ENCODE results near the gene DENND2A.
"Not testable (repeated sequence)": the region's sequence is repeated elsewhere in the genome, so short reads cannot be mapped to it uniquely, and the experiment has no call there.

The DENND2A gene

DNA sequence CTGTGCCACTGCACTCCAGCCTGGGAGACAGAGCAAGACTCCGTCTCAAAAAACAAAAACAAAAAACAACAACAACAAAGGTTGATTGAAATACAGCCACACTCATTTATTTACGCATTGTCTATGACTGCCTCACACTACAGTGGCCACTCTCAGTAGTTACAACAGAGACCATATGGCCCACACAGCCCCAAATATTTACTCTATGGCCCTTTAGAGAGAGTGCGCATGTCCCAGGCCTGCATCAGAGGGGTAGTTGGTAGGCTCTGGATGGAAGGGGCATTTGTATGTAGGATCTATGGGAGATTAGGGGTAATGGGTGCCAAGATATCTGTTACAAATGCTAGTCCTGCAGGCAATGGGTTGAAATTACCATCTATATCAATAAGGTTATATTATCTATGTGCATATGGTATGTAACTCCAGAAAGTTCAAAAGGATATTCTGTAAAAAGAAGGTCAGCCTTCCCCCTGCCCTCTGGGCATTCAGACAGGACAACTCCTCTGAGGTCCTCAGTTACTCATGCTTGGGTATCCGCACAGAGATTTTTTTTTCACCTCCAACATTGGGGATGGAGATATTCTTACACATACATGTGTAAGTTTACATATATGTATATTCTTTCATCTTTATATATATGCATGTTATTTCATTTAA is 56.3 kb downstream of the DENND2A start:
- Histone ChIP-seq H3K4me1 (ENCODE audit: control insufficient read depth, insufficient read depth, low read length) (no peaks in the 10 kb centered on the region), H3K9me3 (ENCODE audit: control insufficient read depth in 2 of 2, low read length in 2 of 2) (no peaks in the 10 kb centered on the region), H3K27ac (ENCODE audit: low read length) (no peak overlapping the region), H3K27me3 (ENCODE audit: control insufficient read depth in 1 of 2, insufficient read depth in 2 of 2, low read length in 2 of 2) (no peaks in the 10 kb centered on the region), H3K9ac (ENCODE audit: low read length in 2 of 2) (no peak overlapping the region), H3K36me3 (ENCODE audit: control insufficient read depth in 2 of 2, insufficient read depth in 2 of 2, low read length in 2 of 2) (peaks cover 11 to 18% of the 10 kb centered on the region in 2 donors), H3K4me3 (ENCODE audit: low read length in 2 of 2) (no peak overlapping the region)

DNA sequence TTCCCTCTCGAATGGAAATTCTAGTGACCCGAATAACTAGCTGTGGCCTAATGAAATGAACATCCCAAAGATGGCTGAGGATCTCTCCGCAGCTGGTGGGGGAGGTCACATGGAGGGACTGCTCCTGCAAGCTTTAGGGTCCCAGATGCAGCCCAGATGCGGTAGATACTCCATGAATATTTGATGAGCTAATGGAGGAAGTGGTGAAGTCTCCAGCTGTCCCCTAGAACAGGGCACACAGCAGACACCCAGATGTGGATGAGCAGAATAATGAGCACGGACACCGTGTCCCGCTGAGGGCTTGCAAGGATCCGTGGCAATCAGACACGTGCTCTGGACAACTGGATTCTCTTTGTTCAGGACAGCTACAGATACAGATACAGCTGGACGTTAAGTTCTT is 59.2 kb downstream of the DENND2A start:
- H3K27me3 ChIP-seq (ENCODE audit: control insufficient read depth in 1 of 2, insufficient read depth in 2 of 2, low read length in 2 of 2): no peaks in the 10 kb centered on the region
- H3K9me3 ChIP-seq (ENCODE audit: control insufficient read depth in 2 of 2, low read length in 2 of 2): no peaks in the 10 kb centered on the region
- no peaks in the 10 kb centered on the region for H3K4me1 ChIP-seq (ENCODE audit: control insufficient read depth, insufficient read depth, low read length)
- H3K9ac ChIP-seq (ENCODE audit: low read length in 2 of 2): no peak overlapping the region
- H3K36me3 ChIP-seq (ENCODE audit: control insufficient read depth in 2 of 2, insufficient read depth in 2 of 2, low read length in 2 of 2): peaks cover 11 to 16% of the 10 kb centered on the region in 2 donors
- H3K4me3 ChIP-seq (ENCODE audit: low read length in 2 of 2): no peak overlapping the region
- H3K27ac ChIP-seq (ENCODE audit: low read length): no peak overlapping the region

DNA sequence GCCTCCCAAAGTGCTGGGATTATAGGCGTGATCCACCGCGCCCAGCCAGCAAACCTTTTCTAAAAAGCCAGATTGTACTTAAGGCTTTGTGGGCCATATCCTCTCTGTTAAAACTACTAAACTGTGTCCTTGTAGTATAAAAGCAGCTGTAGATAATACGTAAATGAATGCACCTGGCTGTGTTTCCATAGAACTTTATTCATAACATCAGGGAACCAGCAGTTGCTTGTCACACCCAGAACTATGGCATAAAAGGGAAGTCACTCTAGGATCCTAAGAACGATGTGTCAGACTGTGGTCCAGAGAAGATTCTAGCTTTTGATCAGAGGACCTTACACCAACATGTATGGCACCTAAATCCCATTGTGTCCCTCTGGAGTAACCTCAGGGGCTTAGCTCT is 63.0 kb downstream of the DENND2A start:
- Histone ChIP-seq H3K27me3 (ENCODE audit: control insufficient read depth in 1 of 2, insufficient read depth in 2 of 2, low read length in 2 of 2) (no peaks in the 10 kb centered on the region), H3K9me3 (ENCODE audit: control insufficient read depth in 2 of 2, low read length in 2 of 2) (no peaks in the 10 kb centered on the region), H3K27ac (ENCODE audit: low read length) (no peak overlapping the region), H3K4me3 (ENCODE audit: low read length in 2 of 2) (no peak overlapping the region), H3K9ac (ENCODE audit: low read length in 2 of 2) (no peak overlapping the region), H3K4me1 (ENCODE audit: control insufficient read depth, insufficient read depth, low read length) (no peaks in the 10 kb centered on the region), H3K36me3 (ENCODE audit: control insufficient read depth in 2 of 2, insufficient read depth in 2 of 2, low read length in 2 of 2) (peaks cover 5 to 16% of the 10 kb centered on the region in 2 donors)

DNA sequence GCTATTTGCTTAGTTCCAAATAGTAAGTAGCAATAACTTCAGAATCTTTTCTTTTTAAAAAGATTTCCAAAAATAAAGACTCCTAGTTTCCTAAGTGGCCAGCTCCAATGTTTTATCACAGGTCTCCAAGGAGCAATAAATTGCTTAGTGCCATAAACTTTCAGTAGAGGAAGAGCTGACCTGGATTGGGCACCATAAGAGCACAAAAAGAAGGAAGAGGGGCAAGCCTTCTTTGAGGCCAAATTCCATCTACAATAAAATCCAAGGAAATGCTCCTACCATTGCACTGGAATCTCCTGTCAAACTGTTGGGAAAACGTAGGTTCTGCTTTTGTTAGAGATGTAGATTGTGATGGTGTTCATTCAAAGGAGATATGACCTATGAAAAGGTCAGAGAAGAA is 64.0 kb downstream of the DENND2A start:
- Histone ChIP-seq H3K9ac (ENCODE audit: low read length in 2 of 2) (no peak overlapping the region), H3K36me3 (ENCODE audit: control insufficient read depth in 2 of 2, insufficient read depth in 2 of 2, low read length in 2 of 2) (peaks cover 0 to 12% of the 10 kb centered on the region in 2 donors), H3K4me1 (ENCODE audit: control insufficient read depth, insufficient read depth, low read length) (no peaks in the 10 kb centered on the region), H3K27me3 (ENCODE audit: control insufficient read depth in 1 of 2, insufficient read depth in 2 of 2, low read length in 2 of 2) (no peaks in the 10 kb centered on the region), H3K27ac (ENCODE audit: low read length) (no peak overlapping the region), H3K4me3 (ENCODE audit: low read length in 2 of 2) (no peak overlapping the region), H3K9me3 (ENCODE audit: control insufficient read depth in 2 of 2, low read length in 2 of 2) (no peaks in the 10 kb centered on the region)

DNA sequence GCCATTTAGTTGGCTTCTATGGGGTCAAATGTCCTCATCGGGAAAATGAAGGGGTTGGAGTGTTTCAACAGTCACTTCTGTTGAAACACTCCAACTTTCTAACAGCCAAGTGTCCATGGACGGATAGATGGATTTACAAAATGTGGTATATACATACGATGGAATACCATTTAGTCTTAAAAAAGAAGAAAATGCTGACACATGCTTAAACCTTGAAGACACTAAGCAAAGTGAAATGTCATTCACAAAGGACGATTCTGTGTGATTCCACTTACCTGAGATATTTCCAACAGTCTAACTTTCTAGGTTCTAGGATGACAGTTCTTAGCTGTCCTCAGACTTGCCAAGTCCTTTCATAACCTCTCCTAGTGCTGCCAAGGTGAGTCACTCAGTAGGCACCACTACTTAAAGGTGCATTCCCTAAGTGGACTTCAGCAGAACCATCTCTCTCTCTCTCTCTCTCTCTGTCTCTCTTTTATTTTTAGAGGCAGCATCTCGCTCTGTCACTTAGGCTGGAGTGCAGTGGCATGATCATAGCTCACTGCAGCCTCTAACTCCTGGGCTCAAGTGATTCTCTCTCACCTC is 69.0 kb downstream of the DENND2A start:
- H3K9me3 ChIP-seq (ENCODE audit: control insufficient read depth in 2 of 2, low read length in 2 of 2): no peaks in the 10 kb centered on the region
- H3K36me3 ChIP-seq (ENCODE audit: control insufficient read depth in 2 of 2, insufficient read depth in 2 of 2, low read length in 2 of 2): peaks cover 0 to 6% of the 10 kb centered on the region in 2 donors
- H3K4me3 ChIP-seq (ENCODE audit: low read length in 2 of 2): no peak overlapping the region
- peaks cover 12% of the 10 kb centered on the region for H3K4me1 ChIP-seq (ENCODE audit: control insufficient read depth, insufficient read depth, low read length)
- H3K9ac ChIP-seq (ENCODE audit: low read length in 2 of 2): no peak overlapping the region
- no peak overlapping the region for H3K27ac ChIP-seq (ENCODE audit: low read length)
- H3K27me3 ChIP-seq (ENCODE audit: control insufficient read depth in 1 of 2, insufficient read depth in 2 of 2, low read length in 2 of 2): no peaks in the 10 kb centered on the region

DNA sequence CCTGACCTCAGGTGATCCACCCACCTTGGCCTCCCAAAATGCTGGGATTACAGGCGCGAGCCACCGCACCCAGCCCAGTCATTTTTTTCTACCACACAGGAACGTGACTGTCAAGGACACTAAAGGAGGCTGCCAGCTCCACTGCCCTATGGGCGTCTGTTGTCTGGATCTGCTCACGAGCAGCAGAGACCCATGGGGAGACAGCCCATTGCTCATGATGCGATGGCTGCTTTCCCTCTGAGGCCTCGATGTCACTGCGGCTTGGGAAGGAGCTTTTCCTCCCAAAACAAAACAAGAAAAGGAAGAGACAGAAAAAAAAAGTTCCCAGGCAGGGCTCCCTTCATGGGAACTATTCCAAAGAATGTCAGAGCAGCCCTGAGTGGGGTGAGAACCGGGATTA is 70.5 kb downstream of the DENND2A start:
- H3K9me3 ChIP-seq (ENCODE audit: control insufficient read depth in 2 of 2, low read length in 2 of 2): no peaks in the 10 kb centered on the region
- H3K27me3 ChIP-seq (ENCODE audit: control insufficient read depth in 1 of 2, insufficient read depth in 2 of 2, low read length in 2 of 2): no peaks in the 10 kb centered on the region
- peaks cover 16% of the 10 kb centered on the region for H3K4me1 ChIP-seq (ENCODE audit: control insufficient read depth, insufficient read depth, low read length)
- H3K9ac ChIP-seq (ENCODE audit: low read length in 2 of 2): no peak overlapping the region
- peaks cover 0 to 6% of the 10 kb centered on the region in 2 donors for H3K36me3 ChIP-seq (ENCODE audit: control insufficient read depth in 2 of 2, insufficient read depth in 2 of 2, low read length in 2 of 2)
- no peak overlapping the region for H3K4me3 ChIP-seq (ENCODE audit: low read length in 2 of 2)
- H3K27ac ChIP-seq (ENCODE audit: low read length): no peak overlapping the region

DNA sequence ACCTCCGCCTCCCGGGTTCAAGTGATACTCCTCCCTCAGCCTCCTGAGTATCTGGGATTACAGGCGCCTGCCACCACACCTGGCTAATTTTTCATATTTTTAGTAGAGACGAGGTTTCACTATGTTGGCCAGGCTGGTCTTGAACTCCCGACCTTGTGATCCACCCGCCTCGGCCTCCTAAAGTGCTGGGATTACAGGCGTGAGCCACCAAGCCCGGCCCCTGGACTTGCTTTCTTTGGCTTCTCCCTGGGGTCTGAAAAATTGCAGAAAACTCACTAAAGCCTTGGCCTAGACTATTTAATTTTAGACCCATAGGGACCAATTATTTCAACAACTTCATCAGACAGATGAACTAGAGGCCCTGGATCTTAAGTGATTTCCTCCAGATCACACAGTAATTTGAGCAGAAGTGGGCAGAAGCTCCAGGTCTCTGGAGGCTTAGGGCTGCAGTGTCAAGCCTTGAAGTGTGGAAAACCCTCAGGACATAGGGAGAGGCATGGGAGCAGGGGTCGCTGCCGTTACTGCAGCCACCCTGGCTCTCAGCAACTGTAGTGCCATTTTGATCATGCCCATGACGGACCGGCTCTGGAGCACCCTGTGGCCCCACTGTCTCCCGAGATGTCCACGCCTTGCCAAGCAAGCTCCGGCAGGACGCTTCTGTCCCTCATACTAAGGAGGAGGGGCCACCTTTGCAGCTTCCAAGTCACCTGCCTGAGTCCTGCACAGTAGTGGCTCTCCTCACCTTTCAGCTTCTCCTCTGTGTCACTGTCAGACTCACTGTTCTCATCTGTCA is 72.4 kb downstream of the DENND2A start:
- no peak overlapping the region for H3K4me3 ChIP-seq (ENCODE audit: low read length in 2 of 2)
- peak overlapping the region; percentile 24 for H3K27ac ChIP-seq (ENCODE audit: low read length)
- no peak overlapping the region for H3K9ac ChIP-seq (ENCODE audit: low read length in 2 of 2)
- no peaks in the 10 kb centered on the region for H3K27me3 ChIP-seq (ENCODE audit: control insufficient read depth in 1 of 2, insufficient read depth in 2 of 2, low read length in 2 of 2)
- H3K9me3 ChIP-seq (ENCODE audit: control insufficient read depth in 2 of 2, low read length in 2 of 2): no peaks in the 10 kb centered on the region
- H3K36me3 ChIP-seq (ENCODE audit: control insufficient read depth in 2 of 2, insufficient read depth in 2 of 2, low read length in 2 of 2): peaks cover 4 to 5% of the 10 kb centered on the region in 2 donors
- H3K4me1 ChIP-seq (ENCODE audit: control insufficient read depth, insufficient read depth, low read length): peaks cover 16% of the 10 kb centered on the region

DNA sequence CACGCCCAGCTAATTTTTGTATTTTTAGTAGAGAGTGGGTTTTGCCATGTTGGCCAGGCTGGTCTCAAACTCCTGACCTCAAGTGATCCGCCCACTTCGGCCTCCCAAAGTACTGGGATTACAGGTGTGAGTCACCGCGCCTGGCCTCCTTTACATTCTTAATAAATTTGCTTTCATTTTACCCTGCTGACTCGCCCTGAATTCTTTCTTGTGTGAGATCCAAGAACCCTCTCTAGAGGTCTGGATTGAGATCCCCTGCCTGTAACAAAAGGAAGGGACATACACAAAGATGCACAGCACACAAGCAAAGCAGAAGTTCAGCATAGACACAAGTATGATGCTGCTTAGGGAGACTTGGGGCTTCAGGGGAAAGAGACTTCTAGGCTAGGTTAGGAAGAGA is 74.4 kb downstream of the DENND2A start:
- H3K4me3 ChIP-seq (ENCODE audit: low read length in 2 of 2); H3K36me3 ChIP-seq (ENCODE audit: control insufficient read depth in 2 of 2, insufficient read depth in 2 of 2, low read length in 2 of 2); H3K9ac ChIP-seq (ENCODE audit: low read length in 2 of 2); H3K9me3 ChIP-seq (ENCODE audit: control insufficient read depth in 2 of 2, low read length in 2 of 2); H3K27me3 ChIP-seq (ENCODE audit: control insufficient read depth in 1 of 2, insufficient read depth in 2 of 2, low read length in 2 of 2): not testable (repeated sequence)
- H3K27ac ChIP-seq (ENCODE audit: low read length): peak overlapping the region; percentile 24
- peaks cover 16% of the 10 kb centered on the region for H3K4me1 ChIP-seq (ENCODE audit: control insufficient read depth, insufficient read depth, low read length)

DNA sequence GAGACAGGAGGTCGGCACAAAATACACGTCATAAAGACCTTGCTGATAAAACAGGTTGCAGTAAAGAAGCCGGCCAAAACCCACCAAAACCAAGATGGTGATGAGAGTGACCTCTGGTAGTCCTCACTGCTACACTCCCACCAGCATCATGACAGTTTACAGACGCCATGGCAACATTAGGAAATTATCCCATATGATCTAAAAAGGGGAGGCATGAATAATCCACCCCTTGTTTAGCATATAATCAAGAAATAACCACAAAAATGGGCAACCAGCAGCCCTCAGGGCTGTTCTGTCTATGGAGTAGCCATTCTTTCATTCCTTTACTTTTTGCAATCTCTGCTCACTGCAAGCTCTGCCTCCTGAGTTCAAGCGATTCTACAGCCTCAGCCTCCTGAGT is 74.9 kb downstream of the DENND2A start:
- peaks cover 16% of the 10 kb centered on the region for H3K4me1 ChIP-seq (ENCODE audit: control insufficient read depth, insufficient read depth, low read length)
- H3K4me3 ChIP-seq (ENCODE audit: low read length in 2 of 2); H3K36me3 ChIP-seq (ENCODE audit: control insufficient read depth in 2 of 2, insufficient read depth in 2 of 2, low read length in 2 of 2); H3K9ac ChIP-seq (ENCODE audit: low read length in 2 of 2); H3K27me3 ChIP-seq (ENCODE audit: control insufficient read depth in 1 of 2, insufficient read depth in 2 of 2, low read length in 2 of 2); H3K9me3 ChIP-seq (ENCODE audit: control insufficient read depth in 2 of 2, low read length in 2 of 2); H3K27ac ChIP-seq (ENCODE audit: low read length): not testable (repeated sequence)

DNA sequence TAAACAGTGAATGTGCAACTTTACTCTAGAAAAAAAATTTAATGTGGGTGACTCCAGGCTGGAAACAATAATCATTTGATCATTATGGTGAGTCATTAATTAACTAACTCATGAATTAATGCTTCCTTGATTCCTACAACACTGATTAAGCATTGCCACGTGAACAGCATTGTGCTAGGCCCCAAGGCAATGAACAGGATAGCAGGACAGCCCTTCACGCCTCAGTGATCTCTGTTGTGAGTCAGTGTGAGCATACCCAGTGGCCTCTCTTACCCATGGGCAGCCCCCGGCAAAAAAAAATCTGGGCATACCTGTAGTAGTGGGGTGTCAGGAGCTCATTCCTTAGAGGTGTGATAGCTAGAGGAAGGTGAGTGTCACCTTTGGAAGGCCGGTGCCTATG is 76.0 kb downstream of the DENND2A start:
- peaks cover 16% of the 10 kb centered on the region for H3K4me1 ChIP-seq (ENCODE audit: control insufficient read depth, insufficient read depth, low read length)
- peaks cover 6 to 10% of the 10 kb centered on the region in 2 donors for H3K36me3 ChIP-seq (ENCODE audit: control insufficient read depth in 2 of 2, insufficient read depth in 2 of 2, low read length in 2 of 2)
- no peaks in the 10 kb centered on the region for H3K27me3 ChIP-seq (ENCODE audit: control insufficient read depth in 1 of 2, insufficient read depth in 2 of 2, low read length in 2 of 2)
- no peak overlapping the region for H3K27ac ChIP-seq (ENCODE audit: low read length)
- H3K9me3 ChIP-seq (ENCODE audit: control insufficient read depth in 2 of 2, low read length in 2 of 2): no peaks in the 10 kb centered on the region
- peak overlapping the region in 1 of 2 donors; percentile 42 for H3K9ac ChIP-seq (ENCODE audit: low read length in 2 of 2)
- H3K4me3 ChIP-seq (ENCODE audit: low read length in 2 of 2): no peak overlapping the region
